Activated CD4-positive, alpha-beta T cell treated with anti-CD3 and anti-CD28 coated beads, Interleukin-2, amount 50 U/mL, for 1 hour (primary cell): ENCODE results near the gene GBX1.

Experiments used
- DNase-seq: peaks from one replicate; pipeline ENCODE4 v3.0.0-alpha.2; 2020

The GBX1 gene

DNA sequence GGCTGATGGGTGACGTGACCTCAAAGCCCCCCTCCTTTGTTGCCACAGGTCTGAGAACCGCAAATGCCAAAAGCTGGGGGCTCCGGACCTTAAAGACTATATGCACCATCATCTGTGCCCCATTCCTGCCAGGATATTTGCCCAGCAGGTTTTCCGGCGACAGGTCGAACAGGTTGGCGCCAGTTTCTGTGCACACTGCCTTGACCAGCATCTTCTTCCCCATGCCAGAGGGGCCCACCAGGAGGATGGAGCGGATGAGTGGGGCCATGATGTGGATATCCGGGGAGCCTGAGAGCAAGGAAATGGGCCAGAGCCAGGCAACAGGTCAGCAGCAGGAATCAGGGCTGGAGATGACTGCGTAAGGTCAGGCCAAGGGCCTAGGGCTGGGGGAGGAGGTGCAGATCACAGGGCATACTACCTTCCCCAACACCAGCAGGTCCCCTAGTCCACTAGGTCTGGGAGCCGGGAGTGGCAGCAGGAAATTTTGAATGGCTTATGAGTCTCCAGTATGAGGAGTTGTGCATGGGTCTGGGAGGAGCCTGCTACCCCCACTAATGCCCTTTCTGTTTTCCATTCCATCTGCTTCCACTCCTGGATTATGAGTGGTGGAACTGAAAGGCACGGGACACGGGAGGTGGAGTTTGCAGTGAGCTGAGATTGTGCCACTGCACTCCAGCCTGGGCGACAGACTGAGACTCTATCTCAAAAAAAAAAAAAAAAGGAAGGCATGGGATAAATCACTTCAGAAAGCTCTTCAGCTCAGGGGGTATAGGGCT lies 25.9 kb upstream of the GBX1 start:
- no peak for DNase-seq

DNA sequence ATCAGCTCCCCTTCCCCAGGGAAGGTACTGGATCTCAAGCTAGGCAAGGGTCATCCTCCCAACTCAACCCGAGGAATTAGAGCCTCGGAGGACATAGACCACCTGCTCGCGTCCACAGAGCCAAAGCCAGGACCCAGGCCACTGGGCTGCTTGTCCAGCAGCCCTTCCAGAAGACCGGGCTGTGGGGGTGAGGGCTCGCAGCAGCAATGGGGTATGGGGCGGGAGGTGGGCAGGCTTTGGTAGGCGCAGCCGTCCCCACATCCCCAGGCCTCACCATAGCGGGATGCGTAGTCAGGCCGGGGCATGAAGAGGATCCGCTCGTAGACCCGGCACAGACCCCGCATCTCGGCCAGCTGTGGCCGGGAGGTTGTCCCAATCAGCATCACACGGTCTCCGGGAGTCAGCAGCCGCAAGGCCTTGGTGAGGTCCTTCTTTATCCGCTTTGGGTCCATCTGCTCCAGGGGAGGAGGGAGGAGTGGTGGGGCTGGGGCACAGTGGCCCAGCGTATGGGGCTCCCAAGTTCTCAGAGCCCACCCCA lies 24.6 kb upstream of the GBX1 start:
- DNase-seq: no peak

DNA sequence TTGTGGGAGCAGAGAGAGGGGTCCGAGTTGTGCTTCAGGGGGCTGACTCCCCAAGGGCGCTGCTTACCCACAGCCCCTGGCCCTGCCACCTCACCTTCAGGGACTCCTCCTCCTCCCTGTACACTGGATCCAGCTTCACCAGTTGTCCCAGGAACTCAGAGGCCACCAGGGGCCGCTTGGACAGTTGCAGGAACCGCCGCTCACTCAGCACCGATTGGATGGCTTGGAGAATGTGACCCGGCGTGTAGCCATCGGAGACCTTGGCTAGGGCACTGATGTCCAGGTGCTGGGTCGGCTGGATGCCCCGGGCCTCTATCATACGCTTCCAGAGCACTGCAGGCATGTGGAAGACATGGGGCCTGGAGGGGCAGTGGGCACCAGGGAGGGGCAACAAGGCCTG lies 24.1 kb upstream of the GBX1 start:
- DNase-seq: no peak

DNA sequence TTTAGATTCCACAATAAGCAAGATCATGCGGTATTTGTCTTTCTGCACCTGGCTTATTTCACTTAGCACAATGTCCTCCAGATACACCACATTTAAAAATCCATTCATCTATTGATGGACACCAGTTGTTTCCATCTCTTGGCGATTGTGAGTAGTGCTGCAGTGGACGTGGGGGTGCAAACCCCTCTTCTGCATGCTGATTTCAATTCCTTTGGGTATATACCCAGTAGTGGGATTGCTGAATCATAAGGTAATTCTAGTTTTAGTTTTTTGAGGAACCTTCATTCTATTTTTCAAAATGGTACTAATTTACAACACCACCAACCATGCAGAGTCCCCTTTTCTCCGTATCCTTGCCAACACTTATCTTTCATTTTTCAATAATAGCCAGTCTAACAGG lies 21.5 kb upstream of the GBX1 start:
- DNase-seq: no peak

DNA sequence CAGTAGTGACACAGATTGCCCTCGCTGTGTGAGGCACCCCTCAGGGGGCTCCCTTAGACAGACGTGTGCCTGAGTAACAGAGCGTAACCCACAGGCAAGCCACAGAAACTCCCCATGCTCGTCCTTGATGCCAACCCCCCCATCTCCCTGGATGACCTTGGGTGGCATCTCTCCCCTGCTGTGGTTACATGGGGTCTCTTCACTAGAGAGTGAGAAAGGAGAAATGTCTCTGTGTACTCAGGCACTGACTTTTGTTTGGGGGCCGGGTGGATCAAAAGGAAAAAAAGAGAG lies 20.7 kb upstream of the GBX1 start:
- no peak for DNase-seq

DNA sequence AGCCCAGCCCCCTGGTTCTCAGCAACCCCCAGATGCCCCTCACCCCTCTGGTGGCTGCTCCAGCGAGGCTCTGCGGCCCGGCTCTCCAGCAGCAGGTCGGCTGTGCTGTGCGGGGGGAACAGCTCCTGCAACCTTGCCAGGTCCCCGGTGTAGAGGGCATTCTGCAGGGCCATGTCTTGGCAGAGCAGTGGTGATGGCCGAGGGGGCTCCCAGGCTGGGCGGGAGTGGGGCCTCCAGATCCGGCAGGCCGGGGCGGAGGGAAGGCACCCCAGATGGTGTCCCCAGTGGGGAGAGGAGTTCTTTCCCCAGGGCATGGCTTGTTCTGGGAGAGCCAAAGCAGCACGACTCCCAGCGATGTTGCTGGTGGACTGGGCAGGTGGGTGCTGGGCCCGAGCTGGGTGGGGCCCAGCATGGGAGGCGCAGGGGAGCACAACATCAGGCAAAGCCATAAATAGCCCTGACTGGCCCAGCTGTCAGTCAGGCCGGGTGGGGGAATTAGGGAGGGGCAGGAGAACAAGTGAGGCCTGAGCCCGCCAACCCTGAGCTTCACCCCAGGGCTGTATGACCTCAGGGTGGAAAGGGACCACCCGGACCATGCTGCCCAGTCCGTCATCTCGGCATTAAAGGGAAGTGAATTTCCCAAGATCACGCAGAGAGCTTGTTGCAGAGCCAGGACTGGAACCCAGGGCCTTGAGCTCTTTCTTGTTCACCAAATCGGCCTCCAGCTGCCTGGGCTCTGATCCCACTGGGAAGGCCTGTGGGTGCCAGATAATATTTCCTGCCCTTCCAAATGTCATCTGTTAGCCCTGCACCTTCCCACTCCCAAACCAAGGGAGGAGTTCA lies 20.1 kb upstream of the GBX1 start:
- no peak for DNase-seq

DNA sequence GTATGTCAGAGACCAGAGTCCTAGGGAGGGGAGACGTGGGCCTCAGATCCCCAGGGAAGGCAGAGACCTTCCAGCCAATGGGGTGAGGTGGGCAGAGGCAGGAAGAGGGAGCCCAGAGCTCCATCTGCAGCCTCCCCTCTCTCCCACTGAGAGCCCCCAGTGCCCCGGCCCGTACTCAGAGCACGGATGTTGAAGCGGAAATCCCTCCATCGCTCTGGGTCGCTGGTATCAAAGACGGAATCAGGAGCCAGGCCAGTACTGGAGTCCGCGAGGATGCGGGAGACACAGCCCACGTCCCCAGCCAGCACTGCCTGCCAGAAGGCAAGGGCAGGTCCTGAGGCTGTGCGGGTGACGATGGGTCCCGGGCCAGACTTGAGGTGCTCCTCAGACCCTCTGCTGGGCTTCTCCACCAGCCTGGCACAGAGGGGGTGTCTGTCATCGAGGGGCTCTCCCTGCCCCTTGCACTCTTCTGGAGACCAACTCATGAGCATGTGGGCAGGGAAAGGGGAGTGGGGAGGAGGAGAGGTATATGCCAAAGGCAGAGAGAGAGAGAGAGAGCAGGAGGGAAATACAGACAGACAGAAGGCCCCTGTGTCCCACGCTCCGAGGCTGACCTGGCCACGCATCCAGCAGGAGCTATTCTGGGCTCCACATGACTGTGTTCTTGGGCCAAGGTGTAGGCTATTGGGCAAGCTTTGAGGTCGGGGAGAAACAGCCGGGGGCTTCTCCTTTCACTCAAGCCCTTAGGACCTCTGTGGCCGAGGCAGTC lies 19.3 kb upstream of the GBX1 start, which contains the start of gene ASB10:
Gene ASB10 (minus strand): TSS at position 611 of the 769 bp plus-strand sequence. CDS start 120 bp downstream, at position 491.
- DNase-seq: no peak

DNA sequence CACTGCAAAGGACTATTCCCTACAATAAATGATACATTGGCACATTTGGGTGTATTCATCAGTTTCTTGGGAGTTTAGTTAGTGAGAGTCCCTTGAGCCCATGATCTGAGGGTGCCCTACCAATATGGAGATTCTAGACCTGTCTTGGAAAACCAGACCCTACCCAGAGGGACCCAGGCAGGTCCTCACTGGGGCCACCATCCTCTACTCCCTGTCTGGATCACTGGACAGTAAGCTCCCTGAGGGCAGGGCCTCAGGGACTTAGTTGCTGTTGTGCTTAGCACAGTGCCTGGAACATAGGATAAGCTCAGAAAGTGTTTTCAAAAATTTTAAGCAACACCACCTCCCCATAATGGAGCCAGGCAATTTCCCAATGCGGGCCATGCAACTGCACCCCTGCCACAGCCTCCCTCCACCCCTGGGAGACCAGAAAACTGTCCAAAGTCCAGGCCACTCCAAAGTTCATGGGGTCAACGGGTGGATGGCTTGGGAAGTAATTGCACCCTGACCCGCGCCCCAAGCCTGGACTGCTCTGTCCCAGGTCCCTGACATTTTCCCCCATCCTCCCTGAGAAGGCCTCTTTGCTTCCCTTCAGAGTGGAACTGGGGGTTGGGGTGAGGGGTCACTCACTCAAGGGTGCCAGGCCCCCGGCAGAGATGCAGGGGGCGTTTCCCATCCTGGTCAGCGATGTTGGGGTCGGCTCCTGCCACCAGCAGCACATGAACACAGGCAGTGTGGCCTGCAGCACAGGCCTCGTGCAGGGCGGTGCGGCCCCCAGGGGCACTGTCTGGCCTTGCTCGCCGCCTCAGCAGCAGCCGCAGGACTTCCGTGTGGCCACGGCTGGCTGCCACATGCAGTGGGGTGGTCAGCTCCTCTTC lies 18.5 kb upstream of the GBX1 start:
- DNase-seq: no peak

DNA sequence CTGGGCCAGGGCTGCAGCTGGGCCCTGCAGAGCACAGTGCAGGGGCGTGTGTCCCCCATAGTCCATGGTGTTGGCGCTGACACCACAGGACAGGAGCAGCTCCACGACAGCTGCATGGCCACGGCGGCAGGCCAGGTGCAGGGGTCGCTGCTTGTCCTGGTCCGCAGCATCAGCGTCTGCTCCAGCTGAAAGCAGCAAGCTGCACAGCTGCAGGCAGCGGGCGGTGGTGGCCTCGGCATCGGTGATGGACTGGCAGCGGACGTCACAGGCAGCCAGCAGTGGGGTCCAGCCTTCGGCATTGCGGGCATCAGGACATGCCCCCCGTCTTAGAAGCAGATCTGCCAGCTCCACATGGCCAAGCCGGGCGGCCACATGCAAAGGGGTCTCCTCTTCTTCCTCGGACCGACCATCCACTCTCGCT lies 13.5 kb upstream of the GBX1 start:
- DNase-seq: no peak

DNA sequence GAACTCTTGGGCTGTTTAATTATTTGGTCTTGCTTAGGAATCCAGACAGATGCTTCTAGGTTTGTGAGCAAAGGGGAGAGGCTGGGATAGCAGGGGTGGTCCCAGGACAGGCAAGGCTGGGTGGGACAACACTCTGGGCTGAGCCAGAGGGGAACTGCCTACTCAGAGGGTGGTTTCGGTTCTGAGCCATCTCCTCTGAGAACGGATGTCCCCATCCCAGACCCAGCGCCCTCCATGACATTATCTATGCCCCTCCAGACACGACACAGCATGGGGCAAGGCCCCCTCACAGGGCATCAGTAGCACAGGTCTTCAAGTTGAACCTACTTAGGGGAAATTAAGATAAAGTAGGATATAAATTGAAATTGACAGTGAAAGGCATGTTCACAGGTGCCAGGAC lies 12.5 kb upstream of the GBX1 start:
- DNase-seq: no peak

DNA sequence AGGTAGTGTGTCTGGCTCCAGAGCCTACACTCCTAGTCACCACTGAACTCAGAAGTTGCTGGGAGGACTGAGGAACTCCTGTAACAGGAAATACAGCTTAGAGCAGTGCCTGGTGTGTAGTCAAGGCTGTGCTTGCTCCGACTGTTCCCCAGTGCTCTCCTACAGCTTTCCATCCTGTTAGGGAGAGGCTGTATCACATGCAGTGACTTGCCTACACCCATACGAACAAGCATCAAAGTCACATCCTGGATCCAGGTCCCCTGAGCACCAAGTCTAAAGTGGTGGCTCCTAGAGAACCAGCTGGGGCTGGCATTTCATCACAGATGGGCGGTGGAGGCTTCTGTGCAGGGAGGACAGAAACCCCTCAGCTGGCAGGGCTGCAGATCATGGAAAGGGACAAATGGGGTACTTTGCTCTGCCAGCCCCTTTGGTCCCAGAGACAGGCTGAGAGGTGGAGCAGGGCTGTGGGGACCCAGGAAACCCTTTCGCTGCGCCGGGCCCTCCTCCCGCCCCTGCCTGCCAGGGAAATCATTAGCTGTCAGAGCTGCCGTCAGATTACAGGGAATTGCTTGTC lies 11.9 kb upstream of the GBX1 start:
- no peak for DNase-seq

DNA sequence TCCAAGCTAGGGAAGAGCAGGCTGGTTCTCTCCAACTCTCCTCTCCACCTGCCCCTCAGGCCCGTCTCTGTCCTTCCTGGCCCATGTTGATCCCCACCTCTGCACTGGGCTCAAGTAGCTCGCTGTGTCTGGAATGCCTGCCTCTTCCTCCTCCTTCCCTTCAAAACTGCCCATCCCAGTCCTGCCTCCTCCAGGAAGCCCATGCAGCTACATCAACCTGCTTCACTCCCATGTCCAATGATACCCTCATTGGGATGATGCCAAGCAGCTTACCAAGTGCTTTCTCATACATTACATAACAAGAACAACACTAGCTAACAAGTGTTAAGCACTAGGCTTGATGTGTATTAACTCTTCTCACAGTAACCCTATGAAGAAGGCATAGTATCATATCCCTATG lies 11.3 kb upstream of the GBX1 start:
- DNase-seq: no peak

DNA sequence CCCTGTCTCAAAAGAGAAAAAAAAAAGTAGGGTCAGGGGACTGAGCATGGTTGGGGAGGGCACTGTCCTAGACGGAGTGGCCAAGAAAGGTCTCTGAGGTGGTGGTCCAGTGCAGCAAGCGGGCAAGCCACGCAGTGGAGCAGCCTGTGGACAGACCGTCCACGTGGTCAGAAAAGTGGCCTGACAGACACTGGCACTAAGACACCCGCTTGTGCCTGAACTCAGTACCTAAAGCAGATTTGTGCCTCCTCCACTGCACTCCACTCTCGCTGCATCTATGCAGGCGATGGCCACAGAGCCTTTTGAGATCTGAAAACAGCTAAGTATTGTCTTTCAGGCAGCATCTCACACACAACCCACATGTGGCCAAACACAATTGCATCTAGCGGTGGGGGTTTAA lies 10.7 kb upstream of the GBX1 start:
- DNase-seq: no peak

DNA sequence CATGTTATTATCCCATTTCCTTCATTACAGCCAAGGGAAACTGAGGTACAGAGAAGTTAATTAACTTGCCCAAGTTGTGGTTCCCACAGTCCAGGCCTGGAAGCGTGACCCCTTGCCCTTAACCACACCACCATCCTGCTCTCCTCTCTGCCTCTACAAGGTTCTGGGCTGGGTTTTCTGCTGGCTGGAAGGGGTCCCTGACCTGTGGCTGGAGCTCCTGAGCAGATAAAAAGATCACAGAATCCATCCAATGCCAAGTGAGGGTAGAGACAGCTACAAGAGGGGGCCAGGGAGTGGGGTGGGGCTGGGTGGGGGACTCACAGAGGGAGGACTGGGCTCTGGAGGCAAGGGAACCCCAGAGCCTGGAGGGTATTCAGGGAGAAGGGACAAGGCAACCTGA lies 9.8 kb upstream of the GBX1 start:
- DNase-seq: no peak

DNA sequence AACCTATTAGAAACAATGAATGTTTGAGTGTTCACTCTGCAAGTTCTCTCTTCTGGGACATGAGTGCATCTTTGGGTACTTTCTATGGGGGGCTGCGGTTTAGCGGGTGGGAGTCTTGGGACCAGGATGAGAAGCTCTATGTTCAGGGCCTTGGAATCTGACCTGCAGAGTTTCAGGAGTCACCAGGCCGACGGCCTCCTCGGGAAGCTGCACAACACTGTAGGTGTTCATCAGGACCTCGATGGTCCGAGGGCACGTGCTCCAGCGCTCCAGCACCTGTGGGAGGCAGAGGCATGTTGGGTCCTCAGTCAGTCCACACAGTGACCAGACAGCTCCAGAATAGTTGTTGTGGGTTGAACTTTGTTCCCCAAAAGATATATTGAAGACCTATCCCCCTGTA lies 8.9 kb upstream of the GBX1 start:
- no peak for DNase-seq

DNA sequence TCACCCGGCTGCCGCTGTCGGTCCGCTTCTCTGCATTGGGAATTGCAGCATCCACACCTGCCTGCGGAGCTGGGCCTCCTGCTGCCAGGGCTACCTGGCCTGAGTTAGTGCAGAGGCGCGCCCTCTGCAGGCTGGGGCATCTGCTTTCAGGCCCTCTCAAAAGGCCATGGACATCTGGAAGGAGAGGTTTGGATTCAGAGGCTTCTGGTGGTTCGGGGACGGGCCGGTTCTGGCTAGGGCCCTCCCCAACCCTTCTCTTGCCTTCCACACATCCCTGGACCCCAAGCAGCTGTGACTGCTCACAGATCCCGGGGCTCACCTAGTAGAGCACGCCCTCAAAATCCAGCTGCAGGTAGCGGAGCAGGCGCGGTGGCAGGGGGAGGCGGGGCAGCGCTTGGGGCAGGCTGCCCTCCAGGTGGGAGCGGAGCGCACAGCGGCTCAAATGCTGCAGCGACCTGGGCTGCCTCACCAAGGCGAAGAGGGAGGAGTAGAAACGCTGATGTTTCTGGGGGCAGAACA lies 8.4 kb upstream of the GBX1 start:
- no peak for DNase-seq

DNA sequence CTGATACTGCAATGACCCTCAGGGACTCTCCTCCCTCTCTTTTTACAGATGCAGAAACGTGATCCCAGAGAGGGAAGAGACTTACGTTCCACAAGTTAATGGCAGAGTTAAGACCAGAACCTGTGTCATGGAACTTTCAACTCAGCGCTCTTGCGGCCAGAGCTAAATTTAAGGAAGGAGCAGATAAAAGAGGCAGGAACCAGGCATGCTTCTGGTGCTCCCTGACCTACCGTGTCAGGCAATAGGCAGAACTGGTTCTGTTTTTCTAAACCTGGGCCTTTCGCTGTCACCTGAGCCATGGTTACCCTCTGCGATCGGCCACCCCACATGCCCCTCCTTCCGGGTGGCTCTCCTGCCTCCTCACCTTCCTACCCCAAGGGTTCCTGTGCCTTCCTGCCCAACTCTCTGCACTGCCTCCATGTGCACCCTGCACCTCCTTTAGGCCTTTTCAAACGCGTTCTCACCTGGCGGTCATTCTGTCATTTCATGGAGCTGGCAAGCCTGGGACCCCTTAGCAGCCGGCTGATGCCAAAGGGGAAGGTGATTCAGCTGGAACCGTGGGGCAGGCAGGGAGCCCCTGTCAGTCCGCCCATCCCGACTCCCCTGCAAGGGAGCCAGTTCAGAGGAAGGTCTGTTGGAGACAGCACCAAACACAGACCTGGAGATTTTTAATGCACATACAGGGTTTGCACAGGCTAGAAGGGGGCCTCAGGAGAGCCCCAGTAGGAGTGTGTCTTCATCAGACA lies 7.7 kb upstream of the GBX1 start:
- DNase-seq: no peak

DNA sequence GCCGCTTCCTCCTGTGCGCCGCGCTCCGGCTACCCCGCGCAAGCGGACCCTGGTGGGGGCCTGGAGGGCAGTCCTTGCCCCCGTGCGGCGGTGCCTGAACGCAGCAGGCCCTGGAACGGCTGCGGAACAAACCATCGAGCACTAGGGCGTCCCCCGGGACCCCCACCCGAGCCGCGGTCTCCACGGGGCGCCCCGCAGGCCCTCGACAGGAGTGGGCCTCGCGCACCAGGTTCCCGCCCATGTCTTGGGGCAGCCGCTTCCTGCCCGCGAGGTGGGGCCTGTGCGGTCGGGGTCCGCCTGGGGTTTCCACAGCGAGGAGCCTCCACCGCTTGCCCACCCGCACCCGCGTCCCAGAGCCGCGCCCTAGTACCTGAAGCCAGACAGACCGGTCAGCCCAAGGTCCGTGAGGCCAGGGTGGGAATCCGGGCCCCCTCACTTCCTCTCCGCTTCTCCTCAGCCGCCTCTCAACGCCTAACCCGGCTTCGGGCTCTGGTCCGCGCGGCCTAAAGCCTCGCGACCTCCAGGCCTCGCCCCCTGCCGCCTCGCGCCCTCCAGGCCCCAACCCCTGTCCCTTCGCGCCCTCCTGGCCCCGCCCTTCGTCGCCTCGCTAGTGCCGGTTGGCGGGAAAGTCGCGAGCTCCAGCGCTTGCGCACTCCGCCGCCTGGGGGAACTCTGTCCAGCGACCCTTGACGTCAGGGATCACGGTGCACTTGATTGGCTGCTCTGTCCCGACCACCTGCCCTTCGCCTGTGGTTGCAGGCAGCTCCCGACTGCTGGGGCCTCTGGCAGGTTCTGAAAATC lies 7.0 kb upstream of the GBX1 start:
- DNase-seq: peak; percentile 15

DNA sequence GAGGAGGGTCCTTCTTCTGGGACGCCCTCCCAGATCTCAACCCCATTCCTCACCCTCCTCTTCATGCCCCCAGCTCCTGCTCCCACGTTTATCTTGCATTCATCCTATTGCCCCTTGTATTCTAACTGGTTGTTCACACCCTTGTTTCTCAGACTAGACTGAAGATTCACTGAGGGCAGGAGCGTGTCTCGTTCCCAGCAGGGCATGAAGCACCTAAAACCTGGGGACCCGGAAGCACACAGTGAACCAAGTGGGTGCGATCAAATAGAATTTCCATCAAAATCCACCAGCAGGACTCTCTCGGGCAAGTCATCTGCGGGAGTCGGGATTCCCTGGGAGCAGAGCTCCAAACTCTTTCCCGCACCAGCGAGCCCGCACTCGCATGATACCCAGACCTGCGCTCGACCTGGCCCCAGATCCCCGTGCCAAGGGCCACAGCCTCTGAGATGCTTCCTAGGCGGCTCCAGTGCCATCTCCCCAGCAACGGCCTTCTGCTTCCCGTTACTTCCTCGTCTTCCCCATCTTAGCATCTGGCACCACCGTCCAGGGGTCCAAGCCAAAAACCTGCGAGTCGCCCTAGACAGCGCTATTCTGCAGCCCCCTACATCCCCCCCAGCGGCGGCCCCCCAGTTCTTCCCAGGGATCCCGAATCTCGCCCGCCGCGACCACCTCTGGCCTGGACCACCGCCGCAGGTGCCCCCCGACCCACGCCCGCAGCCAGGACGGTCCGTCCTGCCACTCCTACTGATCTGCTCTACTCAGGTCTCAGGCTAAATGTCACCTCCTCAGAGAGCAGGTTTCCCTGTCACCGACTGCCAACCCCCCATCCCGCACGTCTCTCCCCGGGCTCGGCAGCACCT lies 6.1 kb upstream of the GBX1 start:
- no peak for DNase-seq
